Ramos (cell line): ENCODE results near the gene ECSIT.

Experiments used
- in situ Hi-C: fragments of 300-500 bp; cut with MboI; formaldehyde crosslinking; loops from one replicate; pipeline ENCODE4 v1.14.3; 2022; ENCODE audit warnings: low sequenced_read_pairs; ENCODE audit not compliant: unreplicated experiment

ECSIT gene

GRCh38 chr19:11551603-11552235 lies 22.8 kb upstream of the ECSIT start:
- in situ Hi-C loops: no loop called here

DNA sequence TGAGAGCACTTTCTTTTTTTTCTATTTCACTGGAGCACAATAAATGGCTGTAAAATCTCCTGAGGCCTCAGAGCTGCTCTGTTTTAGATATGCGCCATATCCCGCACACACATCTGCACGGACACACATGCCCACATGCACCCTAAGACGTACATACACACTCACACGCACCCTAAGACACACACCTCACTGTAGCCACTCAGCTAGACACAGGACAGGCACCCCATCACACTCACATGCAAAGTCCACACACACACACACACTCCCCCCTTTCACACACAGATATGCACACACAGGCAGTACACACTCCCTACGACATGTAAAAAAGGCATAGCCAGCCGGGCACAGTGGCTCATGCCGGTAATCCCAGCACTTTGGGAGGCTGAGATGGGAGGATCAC lies 21.3 kb upstream of the ECSIT start:
- in situ Hi-C loops: no loop called here

DNA sequence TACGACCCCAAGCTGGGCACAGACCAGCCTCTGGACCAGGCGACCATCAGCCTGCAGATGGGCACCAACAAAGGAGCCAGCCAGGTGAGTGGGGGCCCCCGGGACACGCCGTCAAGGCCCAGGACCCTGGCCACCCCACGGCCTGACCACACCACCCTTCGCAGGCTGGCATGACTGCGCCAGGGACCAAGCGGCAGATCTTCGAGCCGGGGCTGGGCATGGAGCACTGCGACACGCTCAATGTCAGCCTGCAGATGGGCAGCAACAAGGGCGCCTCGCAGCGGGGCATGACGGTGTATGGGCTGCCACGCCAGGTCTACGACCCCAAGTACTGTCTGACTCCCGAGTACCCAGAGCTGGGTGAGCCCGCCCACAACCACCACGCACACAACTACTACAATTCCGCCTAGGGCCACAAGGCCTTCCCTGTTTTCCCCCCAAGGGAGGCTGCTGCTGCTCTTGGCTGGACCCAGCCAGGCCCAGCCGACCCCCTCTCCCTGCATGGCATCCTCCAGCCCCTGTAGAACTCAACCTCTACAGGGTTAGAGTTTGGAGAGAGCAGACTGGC lies 20.5 kb upstream of the ECSIT start:
- in situ Hi-C loops: no loop called here

DNA sequence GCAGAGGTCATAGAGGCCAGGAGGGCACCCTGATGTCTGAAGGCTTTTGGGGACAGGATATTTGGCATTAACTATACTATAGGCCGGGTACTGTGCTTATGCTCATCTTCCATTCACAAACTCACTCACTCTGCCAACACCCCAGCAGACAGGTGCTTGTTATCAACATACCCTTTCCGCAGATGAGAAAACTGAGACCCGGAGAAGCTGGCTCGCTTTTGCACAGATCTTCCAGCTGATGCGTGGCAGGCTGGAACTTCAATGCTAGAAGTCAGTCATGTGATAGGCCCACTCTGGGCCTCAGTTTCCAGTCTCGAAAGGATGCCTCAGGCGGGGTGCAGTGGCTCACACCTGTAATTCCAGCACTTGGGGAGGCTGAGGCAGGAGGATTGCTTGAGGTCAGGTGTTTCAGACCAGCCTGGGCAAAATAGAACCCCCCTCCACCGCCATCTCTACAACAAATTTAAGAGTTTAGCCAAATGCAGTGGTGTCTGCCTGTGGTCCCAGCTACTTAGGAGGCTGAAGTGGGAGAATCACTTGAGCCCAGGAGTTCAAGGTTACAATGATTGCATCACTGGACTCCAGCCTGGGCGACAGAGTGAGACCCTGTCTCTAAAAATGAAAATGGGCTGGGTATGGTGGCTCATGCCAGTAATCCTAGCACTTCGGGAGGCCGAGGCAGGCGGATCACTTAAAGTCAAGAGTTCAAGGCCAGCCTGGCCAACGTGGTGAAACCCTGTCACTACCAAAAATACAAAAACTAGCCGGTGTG lies 19.2 kb upstream of the ECSIT start:
- in situ Hi-C loops: no loop called here

DNA sequence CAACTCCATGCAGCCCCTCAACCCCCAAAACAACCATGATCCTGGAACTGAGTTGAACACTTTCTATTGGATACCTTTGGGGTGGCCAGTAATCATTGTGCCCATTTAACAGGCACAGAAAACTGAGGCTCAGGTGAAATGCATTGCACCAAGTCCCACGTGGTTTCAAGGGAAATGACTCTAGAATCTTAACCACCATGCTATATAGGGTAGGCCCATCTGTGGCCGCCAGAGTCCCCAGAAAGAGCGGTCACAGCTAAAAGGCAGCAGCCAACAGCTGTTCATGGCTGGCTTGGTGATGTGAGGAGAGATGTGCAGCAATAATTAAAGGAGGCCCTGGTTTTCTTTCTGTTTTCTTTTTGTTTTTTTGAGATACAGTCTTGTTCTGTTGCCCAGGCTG lies 12.3 kb upstream of the ECSIT start:
- in situ Hi-C loops: no loop called here

GRCh38 chr19:11540645-11541044 lies 11.7 kb upstream of the ECSIT start:
- in situ Hi-C loops: no loop called here

DNA sequence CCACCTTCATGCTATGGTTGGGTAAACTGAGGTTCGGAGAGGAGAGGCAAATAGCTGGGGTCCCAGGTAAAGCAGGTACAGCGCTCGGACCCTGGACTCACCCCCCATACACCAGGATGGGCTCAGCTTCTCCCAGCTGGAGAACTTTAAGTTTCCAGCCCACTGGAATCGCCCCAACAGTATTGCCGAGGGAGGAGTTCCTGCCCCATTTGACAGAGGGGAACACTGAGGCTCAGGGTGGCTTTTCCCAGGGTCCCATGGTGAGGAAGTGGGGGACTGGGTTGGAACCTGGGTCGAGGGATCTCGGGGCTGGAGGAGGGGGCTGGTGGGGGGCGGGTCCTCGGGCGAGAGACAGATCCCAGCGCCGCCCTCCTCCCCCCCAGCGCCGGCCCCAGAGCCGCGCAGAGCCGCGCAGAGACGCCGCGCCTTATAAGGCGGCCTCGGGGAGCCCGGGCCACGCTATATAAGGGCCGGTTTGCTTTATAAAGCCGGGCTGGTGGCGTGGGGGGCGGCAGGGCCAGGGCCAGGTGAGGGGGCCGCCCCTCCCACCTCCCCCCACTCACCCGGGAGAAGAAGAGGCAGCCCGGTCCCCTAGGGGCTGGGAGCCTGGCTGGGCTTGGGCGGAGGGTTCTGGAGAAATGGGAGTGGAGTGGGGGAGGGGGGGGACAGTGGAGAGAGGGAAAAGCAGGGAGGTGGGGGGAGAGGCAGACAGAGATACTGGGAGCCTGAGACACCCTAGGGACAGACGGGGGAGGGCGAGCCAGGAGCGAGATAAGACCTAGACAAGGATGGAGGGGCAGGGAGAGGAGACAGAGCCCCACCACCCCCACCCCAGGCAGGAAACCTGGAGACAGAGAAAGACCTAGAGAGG lies 10.8 kb upstream of the ECSIT start:
- in situ Hi-C loops: no loop called here

GRCh38 chr19:11538232-11539036 lies 9.5 kb upstream of the ECSIT start, which contains the start of gene CNN1:
TSS of gene CNN1 (plus strand) at chr19:11538851. CDS start at chr19:11538928, 77 bp downstream.
- in situ Hi-C loops: no loop called here

DNA sequence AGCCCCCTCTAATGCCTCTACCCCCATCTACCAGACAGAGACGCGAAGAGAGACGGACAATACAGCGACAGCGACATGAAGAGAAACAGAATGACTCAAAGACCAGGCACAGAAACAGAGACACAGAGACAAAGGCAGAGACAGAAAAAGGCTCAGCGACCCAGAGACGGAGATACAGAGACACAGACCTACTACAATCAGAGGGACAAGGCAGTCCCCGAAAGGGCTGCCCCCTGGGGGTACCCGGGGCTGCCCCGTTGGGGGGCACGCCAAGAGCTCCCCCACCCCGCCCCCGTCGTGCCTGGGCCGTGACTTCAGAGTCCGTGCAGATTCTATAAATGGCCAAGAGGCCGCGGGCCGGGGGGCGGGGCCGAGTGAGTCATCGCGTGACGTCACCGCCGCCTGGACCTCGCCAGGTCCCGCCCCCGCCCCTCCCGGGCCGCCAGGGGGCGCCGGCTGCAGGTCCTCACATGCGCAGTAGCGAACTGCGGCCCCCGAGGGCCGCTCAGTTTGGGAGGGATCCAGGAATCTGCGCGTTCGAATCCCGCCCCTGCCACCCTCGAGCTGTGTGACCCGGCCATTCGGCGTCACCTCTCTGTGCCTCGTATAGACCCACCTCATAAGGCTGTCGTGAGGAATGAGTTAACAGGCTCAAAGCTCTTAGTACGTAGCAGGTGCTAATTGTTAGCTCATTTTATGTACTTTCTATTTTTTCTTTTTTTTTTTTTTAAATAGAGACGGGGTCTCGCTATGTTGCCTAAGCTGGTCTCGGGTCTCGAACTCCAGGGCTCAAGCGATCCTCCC lies 7.1 kb upstream of the ECSIT start:
- in situ Hi-C loops: no loop called here

GRCh38 chr19:11534948-11535347 lies 6.0 kb upstream of the ECSIT start:
- in situ Hi-C loops: no loop called here

DNA sequence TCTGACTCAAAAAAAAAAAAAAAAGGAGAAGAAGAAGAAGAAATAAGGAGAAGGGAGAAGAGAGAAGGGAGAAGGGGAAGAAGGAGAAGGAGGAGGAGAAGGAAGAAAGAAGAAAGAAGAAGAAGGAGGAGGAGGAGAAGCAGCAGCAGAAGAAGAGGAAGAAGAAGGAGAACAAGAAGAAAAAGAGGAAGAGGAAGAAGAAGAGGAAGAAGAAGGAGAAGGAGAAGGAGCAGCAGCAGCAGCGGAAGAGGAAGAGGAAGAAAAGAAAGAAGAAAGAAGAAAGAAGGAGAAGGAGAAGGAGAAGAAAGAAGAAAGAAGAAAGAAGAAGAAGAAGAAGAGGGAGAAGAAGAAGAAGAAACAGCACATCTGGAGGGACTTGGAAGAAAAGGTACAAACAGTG lies 5.6 kb upstream of the ECSIT start:
- in situ Hi-C loops: no loop called here

- in situ Hi-C loops: no loop called here
Observed at GRCh38 chr19:11530432-11530831, 1.5 kb upstream of the ECSIT start.

GRCh38 chr19:11519138-11519537 lies 9.8 kb downstream of the ECSIT start:
- in situ Hi-C loops: no loop called here

DNA sequence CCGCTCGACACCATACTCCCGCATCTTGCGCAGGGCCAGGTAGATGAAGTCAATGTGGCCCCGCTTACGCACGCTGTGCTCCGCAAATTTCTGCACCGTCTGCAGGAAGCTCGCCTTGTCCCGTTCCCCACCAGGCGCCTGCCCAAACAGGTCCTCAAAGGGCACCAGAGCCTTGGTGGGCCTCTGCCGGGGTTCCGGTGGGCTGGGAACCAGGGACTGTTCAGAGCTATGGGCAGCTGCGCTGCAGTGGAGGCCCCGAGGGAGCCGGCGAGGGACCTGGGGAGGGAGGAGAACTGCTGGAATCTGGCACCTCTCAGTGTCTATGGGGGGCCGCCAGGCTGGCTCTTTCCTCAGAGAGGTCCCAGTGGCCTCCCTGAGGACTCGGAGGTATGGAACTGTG lies 15.0 kb downstream of the ECSIT start:
- in situ Hi-C loops: no loop called here

DNA sequence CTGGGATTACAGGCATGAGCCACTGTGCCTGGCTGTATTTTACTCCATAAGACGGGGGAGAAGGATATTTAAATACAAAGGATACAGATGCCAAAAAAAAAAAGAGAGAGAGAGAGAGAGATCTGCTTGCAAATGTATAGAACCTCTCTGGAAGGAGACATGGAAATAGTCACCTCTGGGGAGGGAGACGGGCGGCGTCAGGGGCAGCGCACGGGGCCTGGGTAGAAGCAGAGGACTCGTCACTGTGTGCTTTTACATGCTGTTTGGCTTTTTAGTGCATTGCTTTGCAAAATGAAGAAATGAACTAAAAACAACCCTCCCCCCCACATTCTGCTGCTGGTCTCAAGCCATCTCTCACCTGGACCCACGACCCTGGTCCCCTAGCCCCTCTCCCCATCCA lies 18.5 kb downstream of the ECSIT start:
- in situ Hi-C loops: no loop called here

DNA sequence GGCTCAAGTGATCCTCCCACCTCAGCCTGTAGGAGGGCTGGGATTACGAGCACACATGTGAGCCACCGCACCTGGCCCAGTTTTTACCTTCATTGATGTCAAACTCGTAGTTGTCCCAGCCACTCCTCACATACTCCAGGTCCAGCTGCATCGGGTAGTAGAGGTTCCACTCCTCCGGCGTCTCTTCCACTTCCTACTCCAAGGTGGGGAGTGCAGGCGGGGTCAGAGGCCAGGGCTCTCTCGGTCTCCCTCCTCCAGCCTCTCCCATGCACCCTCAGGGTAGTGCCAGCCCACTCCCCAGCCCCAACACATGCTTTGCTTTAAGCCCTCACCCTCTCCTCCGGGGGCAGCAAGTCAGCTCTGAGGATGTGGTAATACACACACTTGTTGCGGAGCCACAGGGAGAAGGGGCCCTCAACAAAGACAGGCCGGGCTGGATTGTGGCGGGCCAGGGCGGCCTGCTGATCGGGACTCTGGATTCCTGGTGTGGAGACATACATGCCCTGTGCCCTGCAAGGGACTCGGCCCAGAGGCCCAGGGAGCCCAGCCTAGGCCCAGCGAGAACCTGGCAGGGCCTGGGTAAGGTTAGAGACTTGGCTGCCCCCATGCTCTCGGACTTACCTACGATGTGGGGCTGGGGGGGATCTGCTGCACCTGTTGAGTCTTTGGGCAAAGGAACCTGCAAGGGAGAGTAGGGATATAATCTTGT lies 21.4 kb downstream of the ECSIT start:
- in situ Hi-C loops: no loop called here

DNA sequence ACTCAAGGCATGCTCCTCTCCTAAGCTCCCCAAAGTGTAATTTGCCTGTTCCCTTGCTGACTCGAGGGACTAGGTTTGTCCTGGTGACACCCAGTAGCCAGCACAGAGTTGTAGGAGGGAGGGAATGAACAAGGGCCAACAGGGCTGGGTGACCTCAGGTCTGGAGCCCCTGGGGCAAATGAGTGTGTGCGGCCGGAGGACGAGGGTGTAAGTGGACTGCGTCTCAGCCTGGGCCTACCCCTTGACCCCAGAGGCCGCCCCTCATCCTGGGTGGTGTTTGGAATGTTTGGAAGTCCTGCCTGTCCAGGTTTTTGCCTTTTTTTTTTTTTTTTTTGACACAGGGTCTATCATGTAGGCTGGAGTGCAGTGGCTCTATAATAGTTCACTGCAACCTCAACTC lies 22.0 kb downstream of the ECSIT start:
- in situ Hi-C loops: no loop called here

- in situ Hi-C loops: no loop called here
Observed at GRCh38 chr19:11506101-11506555, 22.8 kb downstream of the ECSIT start.
